HEK293 (cell line): ENCODE measurements around the gene MYO1E.

Experiments
- CTCF ChIA-PET: fragments of 350-600 bp; formaldehyde crosslinking; extraction: SDS; loops from one replicate; lab custom pipeline; 2021; ENCODE audit warnings: antibody characterized with exemption; lab: Yijun Ruan, JAX
- POLR2A ChIA-PET: fragments of 300-600 bp; formaldehyde crosslinking; extraction: SDS; loops from one replicate; lab custom pipeline; 2020; ENCODE audit warnings: antibody characterized with exemption, inconsistent platforms; lab: Yijun Ruan, JAX
- H3K27ac ChIP-seq: fragments of 200-500 bp; sonication (Bioruptor generic); 2 replicates; pipeline ENCODE4 v1.5.1; 2014; ENCODE audit warnings: low read depth, low read length, control low read depth, inconsistent platforms; ENCODE audit errors: extremely low read depth
- H3K36me3 ChIP-seq, 2 experiments: fragments of 200-500 bp in 1 of 2; sonication (Bioruptor generic) in 1 of 2; 1 replicate in 1 of 2; 2 replicates in 1 of 2; pipeline ENCODE4 v1.5.1; 2014 to 2017; ENCODE audit warnings: inconsistent platforms in 2 of 2, low read length in 2 of 2; ENCODE audit not compliant: control insufficient read depth in 2 of 2, insufficient read depth in 1 of 2
- H3K4me1 ChIP-seq: fragments of 200-500 bp; sonication (Bioruptor generic); 2 replicates; pipeline ENCODE4 v1.5.1; 2014; ENCODE audit warnings: mild to moderate bottlenecking, low read length, inconsistent platforms; ENCODE audit not compliant: control insufficient read depth, insufficient read depth
- H3K4me3 ChIP-seq: 2 replicates; pipeline ENCODE4 v1.5.1; 2011; ENCODE audit warnings: low read depth, mild to moderate bottlenecking, control low read depth, low read length, moderate library complexity
- H3K9me3 ChIP-seq: fragments of 200-500 bp; sonication (Bioruptor generic); 2 replicates; pipeline ENCODE4 v1.5.1; 2014; ENCODE audit warnings: low read depth, low read length, inconsistent platforms; ENCODE audit not compliant: control insufficient read depth, insufficient read depth
- ATF2 ChIP-seq: fragments of 450-650 bp; formaldehyde crosslinking; IDR thresholded peaks from 2 replicates; pipeline ENCODE4 v1.5.1; 2016; ENCODE audit warnings: missing biosample characterization, missing genetic modification characterization, low read depth
- GLIS1 ChIP-seq: fragments of 450-650 bp; formaldehyde crosslinking; IDR thresholded peaks from 2 replicates; pipeline ENCODE4 v1.5.1; 2016; ENCODE audit warnings: missing biosample characterization, missing genetic modification characterization
- HOXA7 ChIP-seq: sonication (generic); formaldehyde crosslinking; IDR thresholded peaks from 2 replicates; pipeline ENCODE4 v1.8.1; 2022; ENCODE audit warnings: missing genetic modification reagents, borderline replicate concordance
- KLF1 ChIP-seq: fragments of 450-650 bp; formaldehyde crosslinking; IDR thresholded peaks from 2 replicates; pipeline ENCODE4 v1.5.1; 2016; ENCODE audit warnings: missing biosample characterization, missing genetic modification characterization
- KLF17 ChIP-seq: fragments of 450-650 bp; formaldehyde crosslinking; IDR thresholded peaks from 2 replicates; pipeline ENCODE4 v1.5.1; 2016; ENCODE audit warnings: missing biosample characterization, missing genetic modification characterization
- PRDM6 ChIP-seq: fragments of 450-650 bp; formaldehyde crosslinking; IDR thresholded peaks from 2 replicates; pipeline ENCODE4 v1.5.1; 2017; ENCODE audit warnings: missing biosample characterization, missing genetic modification characterization
- SCRT2 ChIP-seq: fragments of 450-650 bp; formaldehyde crosslinking; IDR thresholded peaks from 2 replicates; pipeline ENCODE4 v1.5.1; 2016; ENCODE audit warnings: missing biosample characterization, missing genetic modification characterization
- SP2 ChIP-seq: fragments of 450-650 bp; formaldehyde crosslinking; IDR thresholded peaks from 2 replicates; pipeline ENCODE4 v1.5.1; 2016; ENCODE audit warnings: missing biosample characterization, missing genetic modification characterization
- TRIM28 ChIP-seq: IDR thresholded peaks from 2 replicates; pipeline ENCODE4 v1.6.1; 2011; ENCODE audit warnings: low read length, control low read depth, borderline replicate concordance
- ZEB2 ChIP-seq: fragments of 450-650 bp; formaldehyde crosslinking; IDR thresholded peaks from 2 replicates; pipeline ENCODE4 v1.5.1; 2016; ENCODE audit warnings: missing biosample characterization, missing genetic modification characterization
- ZFP37 ChIP-seq: fragments of 450-650 bp; formaldehyde crosslinking; IDR thresholded peaks from 2 replicates; pipeline ENCODE4 v1.5.1; 2016; ENCODE audit warnings: missing biosample characterization, missing genetic modification characterization
- ZNF133 ChIP-seq: fragments of 450-650 bp; formaldehyde crosslinking; IDR thresholded peaks from 2 replicates; pipeline ENCODE4 v1.5.1; 2016; ENCODE audit warnings: missing biosample characterization, missing genetic modification characterization
- ZNF174 ChIP-seq: fragments of 450-650 bp; formaldehyde crosslinking; IDR thresholded peaks from 2 replicates; pipeline ENCODE4 v1.5.0; 2017; ENCODE audit warnings: missing biosample characterization, mild to moderate bottlenecking, missing genetic modification characterization
- ZNF184 ChIP-seq: fragments of 450-650 bp; IDR thresholded peaks from 2 replicates; pipeline ENCODE4 v1.5.1; 2018; ENCODE audit warnings: missing biosample characterization, mild to moderate bottlenecking, missing genetic modification characterization
- ZNF404 ChIP-seq: fragments of 450-650 bp; formaldehyde crosslinking; IDR thresholded peaks from 2 replicates; pipeline ENCODE4 v1.5.1; 2017; ENCODE audit warnings: missing biosample characterization, missing genetic modification characterization
- ZNF433 ChIP-seq: fragments of 450-650 bp; formaldehyde crosslinking; IDR thresholded peaks from 2 replicates; pipeline ENCODE4 v1.5.1; 2016; ENCODE audit warnings: missing biosample characterization, missing genetic modification characterization, low read depth
- ZNF530 ChIP-seq: fragments of 450-650 bp; formaldehyde crosslinking; IDR thresholded peaks from 2 replicates; pipeline ENCODE4 v1.5.1; 2016; ENCODE audit warnings: low read depth, missing biosample characterization, missing genetic modification characterization
- ZNF544 ChIP-seq: fragments of 450-650 bp; formaldehyde crosslinking; IDR thresholded peaks from 2 replicates; pipeline ENCODE4 v1.5.0; 2017; ENCODE audit warnings: missing biosample characterization, missing genetic modification characterization
- ZNF561 ChIP-seq: fragments of 450-650 bp; IDR thresholded peaks from 2 replicates; pipeline ENCODE4 v1.5.1; 2018; ENCODE audit warnings: missing biosample characterization, missing genetic modification characterization, borderline replicate concordance
- ZNF624 ChIP-seq: fragments of 450-650 bp; formaldehyde crosslinking; IDR thresholded peaks from 2 replicates; pipeline ENCODE4 v1.5.1; 2017; ENCODE audit warnings: missing biosample characterization, missing genetic modification characterization
- ZNF629 ChIP-seq: fragments of 450-650 bp; formaldehyde crosslinking; IDR thresholded peaks from 2 replicates; pipeline ENCODE4 v1.5.1; 2017; ENCODE audit warnings: missing biosample characterization, missing genetic modification characterization
- ZNF792 ChIP-seq: fragments of 450-650 bp; formaldehyde crosslinking; IDR thresholded peaks from 2 replicates; pipeline ENCODE4 v1.5.1; 2016; ENCODE audit warnings: missing biosample characterization, missing genetic modification characterization
- ZSCAN30 ChIP-seq: fragments of 450-650 bp; IDR thresholded peaks from 2 replicates; pipeline ENCODE4 v1.5.1; 2018; ENCODE audit warnings: missing biosample characterization, mild to moderate bottlenecking, missing genetic modification characterization, moderate library complexity
- ZSCAN5A ChIP-seq: fragments of 450-650 bp; formaldehyde crosslinking; IDR thresholded peaks from 2 replicates; pipeline ENCODE4 v1.5.1; 2016; ENCODE audit warnings: missing biosample characterization, missing genetic modification characterization

Gene MYO1E

GRCh38 chr15:59366333-59367021, 6.2 kb downstream of the MYO1E start:
- H3K9me3 ChIP-seq: no peaks in the 10 kb centered on the region
- H3K36me3 ChIP-seq: no peaks in the 10 kb centered on the region
- TF ChIP-seq ZNF544 (tag by site-specific recombination) (no peak), KLF17 (tag by site-specific recombination) (peak; percentile 31; the same call in 1 of the 2 replicates), ZNF530 (tag by site-specific recombination) (no peak), ZNF404 (tag by site-specific recombination) (no peak), PRDM6 (tag by site-specific recombination) (peak; percentile 55; the same call in 1 of the 2 replicates), ZNF792 (tag by site-specific recombination) (no peak), ZNF133 (tag by site-specific recombination) (no peak), ATF2 (peak; percentile 96), ZNF184 (tag by site-specific recombination) (no peak), TRIM28 (no peak), ZNF629 (tag by site-specific recombination) (peak; percentile 48; the same call in 1 of the 2 replicates), KLF1 (tag by site-specific recombination) (peak; percentile 27; the same call in 1 of the 2 replicates)
- POLR2A ChIA-PET: no interaction called here
- H3K27ac ChIP-seq: no peak overlapping the region
- H3K4me1 ChIP-seq: no peaks in the 10 kb centered on the region
- H3K4me3 ChIP-seq: no peak overlapping the region
- CTCF ChIA-PET: interaction anchor here (0.7 kb wide), 1 partner anchor 550 kb away, joined by 3 read pairs; no protein-coding TSS in a partner anchor

GRCh38 chr15:59364248-59364647, 8.4 kb downstream of the MYO1E start:
- H3K4me3 ChIP-seq: no peak overlapping the region
- no peaks in the 10 kb centered on the region for H3K36me3 ChIP-seq
- ChIA-PET POLR2A (no interaction called here), CTCF (no interaction called here)
- H3K9me3 ChIP-seq: no peaks in the 10 kb centered on the region
- H3K27ac ChIP-seq: no peak overlapping the region
- H3K4me1 ChIP-seq: no peaks in the 10 kb centered on the region
- TF ChIP-seq ZNF433 (tag by site-specific recombination) (no peak), ZEB2 (tag by site-specific recombination) (no peak), ZNF624 (tag by site-specific recombination) (no peak)

GRCh38 chr15:59362331-59362730, 10.3 kb downstream of the MYO1E start:
- H3K36me3 ChIP-seq: no peaks in the 10 kb centered on the region
- POLR2A ChIA-PET: no interaction called here
- CTCF ChIA-PET: no interaction called here
- no peak overlapping the region for H3K27ac ChIP-seq
- H3K9me3 ChIP-seq: no peaks in the 10 kb centered on the region
- no peak overlapping the region for H3K4me3 ChIP-seq
- no peak for TF ChIP-seq ATF2
- no peak for TF ChIP-seq ZNF174
- TF ChIP-seq ZFP37 (tag by site-specific recombination): no peak
- no peak for TF ChIP-seq GLIS1 (tag by site-specific recombination)
- no peak for TF ChIP-seq SCRT2 (tag by site-specific recombination)
- no peak for TF ChIP-seq ZNF544 (tag by site-specific recombination)
- no peak for TF ChIP-seq ZSCAN30 (tag by site-specific recombination)
- no peak for TF ChIP-seq HOXA7 (CRISPR knock-in tag)
- no peak for TF ChIP-seq SP2
- no peak for TF ChIP-seq ZSCAN5A
- TF ChIP-seq ZNF561 (tag by site-specific recombination): no peak
- H3K4me1 ChIP-seq: no peaks in the 10 kb centered on the region
